ENCODE results near the gene MRE11.
"Not testable (repeated sequence)": the region's sequence is repeated elsewhere in the genome, so short reads cannot be mapped to it uniquely, and the experiment has no call there.

The MRE11 gene

GRCh38 chr11:94493281-94494125, at the start of gene MRE11, which contains the start of gene ANKRD49:
MRE11 (minus strand) TSS chr11:94493844; CDS start chr11:94492801, 1,043 bp downstream.
ANKRD49 (plus strand) TSS chr11:94493984; CDS start chr11:94496694, 2,710 bp downstream.
- peak; percentile 99 for DNase-seq

DNA sequence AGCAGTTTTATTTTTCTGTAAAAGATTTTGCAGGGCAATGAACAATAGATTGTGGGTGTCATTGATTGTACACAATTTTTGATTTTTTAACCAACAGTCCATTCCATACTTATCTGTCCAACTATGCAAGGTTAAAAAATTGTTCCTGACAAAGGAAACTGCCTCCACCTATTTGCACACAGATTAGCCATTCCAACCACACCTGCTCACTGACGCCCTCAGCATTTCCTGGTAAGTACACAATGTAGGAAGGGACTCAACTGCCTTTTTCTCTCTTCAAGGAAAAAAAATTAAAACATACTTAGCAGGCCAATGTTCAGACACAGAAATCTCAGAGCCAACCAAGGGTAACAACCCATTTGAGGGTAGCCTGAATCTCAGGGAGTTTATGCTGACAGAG, 45.8 kb upstream of the MRE11 start:
- peak in 1 of 2 experiments; percentile 15 for DNase-seq

DNA sequence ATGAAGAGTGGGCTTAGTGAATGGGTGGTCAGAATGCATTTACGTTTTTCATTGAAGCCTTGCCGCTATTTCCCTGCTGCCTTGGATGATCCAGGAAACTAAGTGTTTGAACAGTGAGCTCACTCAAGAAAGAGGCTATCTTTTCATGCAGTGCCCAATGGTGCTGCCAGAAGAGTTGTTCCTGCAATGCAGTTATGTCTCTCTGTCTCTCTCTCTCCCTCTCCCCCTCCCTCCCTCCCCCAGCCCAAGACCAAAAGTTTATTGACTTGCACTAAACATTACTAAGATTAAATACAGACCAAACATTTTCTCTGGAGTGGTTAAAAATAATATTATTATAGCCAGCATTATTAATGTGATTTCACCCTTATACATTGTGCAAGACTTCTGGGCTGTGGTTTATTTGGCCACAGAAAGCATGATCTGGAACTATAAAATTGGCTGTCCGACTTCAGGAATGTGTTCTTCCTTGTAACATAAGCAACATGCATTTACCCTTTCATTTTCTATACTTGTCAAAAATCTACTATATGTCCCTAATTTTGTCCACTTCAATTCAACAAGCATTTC, 43.5 kb upstream of the MRE11 start:
- DNase-seq = no peak

DNA sequence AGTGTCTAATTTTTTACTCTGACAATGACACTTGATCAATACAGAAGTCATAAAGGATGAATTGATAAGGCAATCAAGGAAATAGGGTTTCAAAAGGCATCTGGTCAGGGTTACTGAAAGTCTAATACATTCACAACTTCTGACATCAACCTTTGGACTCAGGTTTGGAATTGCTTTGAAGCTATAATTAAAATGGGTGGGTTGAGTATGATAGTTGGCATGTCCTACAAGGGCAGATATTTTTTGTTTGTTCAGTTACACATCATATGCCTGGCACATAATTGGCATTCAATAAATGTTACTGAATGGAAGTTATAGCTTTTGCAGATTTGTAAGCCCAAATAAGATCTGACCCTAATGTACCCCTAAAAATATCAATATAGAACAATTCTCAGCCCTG, 42.7 kb upstream of the MRE11 start:
- no peak for DNase-seq

GRCh38 chr11:94533696-94534630, 40.3 kb upstream of the MRE11 start:
- DNase-seq = no peak

DNA sequence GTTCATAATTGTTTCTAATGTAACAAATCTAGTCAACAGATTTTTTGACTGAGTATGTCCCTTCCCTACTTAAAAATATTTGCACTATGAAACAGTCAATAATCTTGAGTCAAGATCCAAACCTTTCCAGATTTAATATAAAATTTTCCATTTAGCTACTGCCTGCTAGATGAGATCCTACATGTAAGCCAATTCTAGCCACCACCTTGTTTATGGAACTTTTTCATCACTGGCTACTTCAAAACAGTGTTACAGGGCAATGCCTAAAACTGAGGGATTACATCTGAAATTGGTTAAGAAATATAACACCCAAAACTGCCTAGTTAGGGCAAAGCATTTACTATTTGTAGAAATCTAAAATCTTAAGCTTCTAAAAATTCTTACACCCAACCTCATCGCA, 39.6 kb upstream of the MRE11 start:
- no peak for DNase-seq

DNA sequence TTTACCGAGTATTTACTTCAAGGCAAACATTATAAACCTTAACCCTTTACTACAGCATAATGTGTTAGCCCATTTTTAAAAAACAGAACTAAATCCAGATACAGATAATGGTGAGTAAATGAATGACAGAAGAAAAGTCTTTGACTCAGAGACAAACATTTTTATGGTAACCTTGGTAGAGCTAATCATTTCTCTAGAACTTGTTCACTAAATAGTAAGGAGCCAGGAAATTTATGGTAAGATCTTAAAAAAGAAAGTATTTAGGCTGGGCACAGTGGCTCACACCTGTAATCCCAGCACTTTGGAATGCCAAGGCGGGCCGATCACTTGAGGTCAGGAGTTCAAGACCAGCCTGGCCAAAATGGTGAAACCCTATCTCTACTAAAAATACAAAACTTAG, 38.6 kb upstream of the MRE11 start:
- no peak for DNase-seq

GRCh38 chr11:94528551-94528950, 34.9 kb upstream of the MRE11 start:
- DNase-seq = no peak

- DNase-seq = no peak
Measured at GRCh38 chr11:94526645-94527438, 33.2 kb upstream of the MRE11 start.

DNA sequence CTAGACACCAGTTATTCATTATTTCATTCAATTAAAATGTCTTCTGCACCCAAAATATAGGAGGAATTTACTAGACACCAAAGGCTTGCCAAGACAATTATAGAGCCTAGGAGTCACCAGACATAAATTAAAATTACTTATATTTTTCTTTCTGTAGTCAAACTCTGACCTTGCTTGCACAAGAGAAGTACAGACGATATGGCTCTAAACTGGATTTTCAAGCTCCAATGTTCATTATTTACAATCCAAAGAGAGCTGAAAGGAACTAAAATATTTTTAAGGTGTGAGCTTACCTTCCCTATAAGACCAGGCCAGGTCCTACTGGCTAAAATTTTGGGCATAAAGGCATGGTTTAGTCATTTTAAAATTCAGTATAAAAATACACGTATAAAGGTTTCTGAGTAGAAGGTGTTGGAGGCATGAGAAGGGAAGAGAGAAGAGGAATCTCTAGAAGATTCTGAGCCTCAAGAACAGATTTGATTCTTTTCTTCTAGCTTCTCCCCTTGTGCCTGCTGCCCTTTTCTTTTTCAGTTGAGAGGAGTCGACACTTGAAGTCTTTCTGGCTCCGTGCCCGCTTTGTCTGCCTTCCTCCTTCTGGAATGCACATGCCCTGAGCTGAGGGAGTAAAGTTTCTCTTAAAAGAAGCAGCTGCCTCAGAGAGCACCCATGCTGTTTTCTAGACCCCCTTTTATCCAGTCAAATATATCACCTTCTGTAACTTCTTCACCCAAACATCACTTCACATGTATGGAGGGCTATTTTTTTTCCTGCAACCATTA, 32.1 kb upstream of the MRE11 start:
- DNase-seq = no peak

DNA sequence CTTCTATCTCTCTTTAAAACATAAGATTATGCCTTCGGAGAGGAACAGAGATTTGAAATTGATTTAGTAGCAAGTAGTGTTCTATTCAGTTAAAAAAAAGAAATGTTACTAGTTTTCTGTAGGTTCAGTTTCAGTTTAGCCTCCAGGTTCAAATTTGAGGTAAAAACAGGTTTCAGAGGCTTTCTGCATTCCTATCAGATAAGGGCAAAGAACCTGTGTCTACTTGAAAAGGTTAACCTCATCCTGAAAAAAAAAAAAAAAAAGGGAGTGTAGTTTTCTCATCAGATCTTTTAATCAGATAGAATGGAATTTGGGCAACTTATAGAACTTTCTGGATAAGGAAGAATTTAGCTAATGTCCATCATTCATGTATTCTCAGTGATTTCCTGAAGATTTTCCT, 30.7 kb upstream of the MRE11 start:
- DNase-seq = no peak

DNA sequence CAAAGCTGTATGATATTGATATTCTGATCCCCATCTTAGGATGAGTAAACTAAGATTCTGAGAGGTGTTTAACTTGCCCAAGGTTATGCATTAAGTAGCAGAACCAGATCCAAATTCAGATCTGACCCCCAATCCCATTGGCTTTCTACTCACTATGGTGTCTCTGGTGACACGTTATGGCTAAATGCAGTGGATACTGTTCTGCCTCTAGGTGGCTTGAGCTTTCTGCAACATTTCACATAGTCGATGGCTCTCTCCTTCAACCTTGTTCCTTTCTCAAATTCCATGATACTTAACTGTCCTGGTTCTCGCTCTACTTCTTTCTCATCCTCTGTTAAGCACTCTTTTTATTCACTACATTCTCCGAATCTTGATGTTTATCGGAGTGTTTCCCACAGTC, 28.0 kb upstream of the MRE11 start:
- DNase-seq = peak in 1 of 2 experiments; percentile 40

- DNase-seq = peak in 1 of 2 experiments; percentile 62
Measured at GRCh38 chr11:94519478-94520084, 25.9 kb upstream of the MRE11 start.

GRCh38 chr11:94518300-94518699, 24.7 kb upstream of the MRE11 start:
- no peak for DNase-seq

GRCh38 chr11:94516725-94517124, 23.1 kb upstream of the MRE11 start:
- no peak for DNase-seq

- DNase-seq = no peak
Measured at GRCh38 chr11:94515398-94515797, 21.8 kb upstream of the MRE11 start.

DNA sequence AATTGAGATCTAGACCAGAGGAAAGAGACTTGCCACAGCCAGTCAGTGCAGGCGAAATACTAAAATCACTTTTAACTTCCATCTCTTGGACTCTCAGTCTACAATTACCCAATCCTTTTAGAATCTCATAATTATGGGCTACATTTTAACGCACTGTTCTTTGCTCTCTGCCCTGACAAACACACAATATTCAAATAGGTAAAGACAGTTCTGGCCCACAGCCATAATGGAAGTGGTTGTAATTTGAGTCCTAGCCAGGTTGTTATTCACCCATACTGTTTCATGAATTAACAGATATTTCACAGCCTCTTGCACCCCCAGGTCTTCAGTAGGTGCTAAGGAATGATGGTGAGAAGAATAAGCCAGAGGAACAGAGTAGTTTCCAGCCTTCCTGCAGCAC, 19.4 kb upstream of the MRE11 start:
- DNase-seq = peak; percentile 75 to 82

GRCh38 chr11:94511932-94512781, 18.5 kb upstream of the MRE11 start, which contains the start of gene C11orf97:
C11orf97 (plus strand) TSS chr11:94512461; CDS start chr11:94512529, 68 bp downstream.
- peak; percentile 60 to 84 for DNase-seq

DNA sequence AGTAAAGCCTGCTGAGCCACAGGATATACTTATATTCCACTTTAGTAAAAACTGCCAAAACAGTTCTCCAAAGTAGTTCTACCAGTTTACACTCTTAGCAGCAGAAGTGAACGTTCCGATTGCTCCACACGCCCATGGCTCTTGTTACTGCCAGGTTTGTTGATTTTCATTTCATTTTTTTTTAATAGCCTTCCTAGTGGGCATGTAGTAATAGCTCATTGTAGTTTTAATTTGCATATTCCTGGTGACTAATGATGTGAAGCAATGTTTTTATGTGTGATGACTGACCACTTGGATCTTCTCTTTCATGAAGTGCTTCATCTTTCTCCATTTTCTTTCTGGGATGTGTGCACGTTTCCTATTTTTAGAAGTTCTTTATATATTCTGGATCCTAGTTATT, 13.8 kb upstream of the MRE11 start:
- DNase-seq = peak in 1 of 2 experiments; percentile 20

DNA sequence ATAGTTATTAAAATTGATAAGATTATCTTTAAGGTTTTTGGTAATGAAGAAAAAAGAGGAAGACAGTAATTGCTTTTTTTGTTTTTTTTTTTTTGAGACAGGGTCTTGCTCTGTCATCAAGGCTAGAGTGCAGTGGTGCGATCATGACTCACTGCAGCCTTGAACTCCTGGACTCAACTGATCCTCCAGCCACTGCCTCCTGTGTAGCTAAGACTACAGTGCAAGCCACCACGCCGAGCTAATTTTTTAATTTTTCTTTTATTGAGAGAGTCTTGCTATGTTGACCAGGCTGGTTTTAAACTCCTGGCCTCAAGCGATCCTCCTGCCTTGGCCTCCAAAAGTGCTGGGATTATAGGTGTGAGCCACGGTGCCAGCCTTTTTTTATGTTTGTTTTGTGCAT, 12.9 kb upstream of the MRE11 start:
- not testable (repeated sequence) for DNase-seq
